HEK293T (cell line): ENCODE results near the gene TOB1.

Source experiments
- ARNT ChIP-seq: fragments of 450-650 bp; IDR thresholded peaks from 2 replicates; pipeline ENCODE4 v1.6.1; 2017; ENCODE audit warnings: mild to moderate bottlenecking
- PKNOX1 ChIP-seq: fragments of 450-650 bp; IDR thresholded peaks from 2 replicates; pipeline ENCODE4 v1.6.1; 2016
- SP1 ChIP-seq: fragments of 450-650 bp; IDR thresholded peaks from 2 replicates; pipeline ENCODE4 v1.6.1; 2017

- no peak for TF ChIP-seq SP1
- no peak for TF ChIP-seq ARNT
- TF ChIP-seq PKNOX1 = no peak
Observed at GRCh38 chr17:50856431-50856830, 9.7 kb downstream of the TOB1 start.
